Endometrium (tissue), 2 donors: Measurements from ENCODE around the gene SLC18A3.

Source experiments
- FAIRE-seq: peaks from 2 replicates; lab custom pipeline; 2012; peaks lifted over from hg19 to GRCh38; lab: Jason Lieb, UNC
- donor health status: control.
- donor health status: control.

The SLC18A3 gene

DNA sequence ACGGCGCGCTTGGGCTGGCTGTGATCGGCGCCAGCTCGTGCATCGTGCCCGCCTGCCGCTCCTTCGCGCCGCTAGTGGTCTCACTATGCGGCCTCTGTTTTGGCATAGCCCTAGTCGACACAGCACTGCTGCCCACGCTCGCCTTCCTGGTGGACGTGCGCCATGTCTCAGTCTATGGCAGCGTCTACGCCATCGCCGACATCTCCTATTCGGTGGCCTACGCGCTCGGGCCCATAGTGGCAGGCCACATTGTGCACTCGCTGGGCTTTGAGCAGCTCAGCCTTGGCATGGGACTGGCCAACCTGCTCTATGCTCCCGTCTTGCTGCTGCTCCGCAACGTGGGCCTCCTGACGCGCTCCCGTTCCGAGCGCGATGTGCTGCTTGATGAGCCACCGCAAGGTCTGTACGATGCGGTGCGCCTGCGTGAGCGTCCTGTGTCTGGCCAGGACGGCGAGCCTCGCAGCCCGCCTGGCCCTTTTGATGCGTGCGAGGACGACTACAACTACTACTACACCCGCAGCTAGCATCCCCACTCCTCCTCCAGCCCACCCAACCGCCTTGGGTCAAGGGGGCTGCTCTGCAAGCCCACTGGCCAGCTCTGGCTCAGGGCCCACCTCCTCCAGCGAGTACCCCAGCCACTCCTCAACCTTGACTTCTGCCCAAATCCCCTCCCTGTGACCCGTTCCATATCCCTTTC is 1.9 kb downstream of the SLC18A3 start:
- FAIRE-seq = no peak

DNA sequence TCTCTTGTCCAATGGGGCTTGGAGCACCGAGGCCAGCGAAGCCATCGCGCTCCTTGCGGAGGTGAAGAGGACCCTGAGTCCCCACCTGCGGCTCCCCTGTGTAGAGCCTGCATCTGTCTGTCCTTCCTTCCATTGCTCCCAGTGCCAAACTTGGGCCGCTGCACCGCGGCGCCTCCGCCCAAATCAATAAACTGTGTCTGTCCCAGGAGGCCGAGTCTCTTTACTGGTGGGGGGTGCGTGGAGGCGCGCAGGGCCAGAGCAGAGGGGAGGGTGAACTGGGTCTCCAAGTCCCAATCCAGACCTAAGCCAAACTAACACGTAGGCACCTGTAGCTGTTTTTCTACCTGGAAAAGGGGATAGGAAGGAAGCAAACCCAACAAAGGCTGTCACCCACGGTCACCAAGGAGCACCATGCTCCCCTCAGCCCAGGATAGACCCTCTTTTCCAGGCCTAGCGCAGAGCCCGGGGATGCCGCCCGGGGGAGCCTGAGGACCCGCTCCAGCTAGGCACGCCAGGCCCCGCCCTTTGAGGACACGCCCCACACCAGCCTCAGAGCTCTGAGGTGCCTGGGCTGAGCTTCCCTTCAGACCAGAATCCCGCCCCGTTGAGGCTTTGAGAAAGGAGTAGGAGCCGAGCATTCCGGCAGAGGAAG is 2.5 kb downstream of the SLC18A3 start:
- no peak for FAIRE-seq

DNA sequence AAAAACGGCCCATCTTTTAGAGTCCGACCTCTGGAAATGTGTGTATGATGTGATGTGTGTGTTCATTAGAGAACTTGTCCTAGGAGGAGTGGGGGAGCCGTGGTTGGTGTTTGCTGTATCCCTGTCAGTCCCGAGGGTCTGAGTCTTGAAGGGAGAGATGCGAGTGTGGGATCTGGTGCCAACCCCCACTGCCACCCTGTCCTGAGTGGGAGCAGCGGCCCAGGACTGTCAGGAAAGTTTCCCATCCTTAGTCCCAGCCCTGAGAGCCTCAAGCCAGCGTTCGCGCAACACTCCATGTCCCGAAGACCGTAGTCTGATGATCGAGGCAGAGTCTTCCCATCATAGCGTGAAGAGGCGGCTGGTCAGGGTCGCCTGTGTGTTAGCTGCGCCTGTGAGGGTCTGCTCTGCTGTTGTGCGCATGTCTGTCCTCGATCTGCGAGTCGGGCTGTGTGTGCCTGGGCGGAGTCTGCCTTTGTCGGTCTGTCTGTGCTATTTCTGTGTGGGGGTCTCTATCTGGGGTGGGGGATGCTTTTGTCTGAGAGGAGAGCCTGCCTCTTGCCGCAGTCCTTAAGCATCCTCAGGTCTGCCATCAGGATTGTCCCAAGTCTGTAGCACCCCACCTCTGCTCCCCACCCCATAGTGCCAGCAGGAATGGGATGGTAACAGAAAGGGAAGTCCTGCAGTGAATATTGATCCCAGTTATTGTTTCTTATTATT is 3.2 kb downstream of the SLC18A3 start:
- FAIRE-seq = no peak

DNA sequence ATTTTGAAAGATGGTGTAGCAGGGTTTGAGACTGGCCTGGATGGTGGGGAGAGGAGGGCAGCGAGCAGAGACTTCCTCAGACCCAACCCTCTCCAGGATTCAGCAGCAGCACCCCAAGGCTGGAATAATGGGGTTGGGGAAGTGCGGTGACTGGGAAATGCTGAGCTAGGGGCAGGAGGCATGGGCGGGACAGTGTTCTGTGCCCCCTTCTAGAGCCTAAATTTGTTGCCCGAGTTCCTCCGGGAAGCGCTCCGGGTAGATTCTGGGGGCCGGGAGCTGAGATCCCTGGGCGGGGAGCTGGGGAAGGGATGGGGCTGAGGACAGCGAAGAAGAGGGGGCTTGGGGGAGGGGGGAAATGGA is 3.8 kb downstream of the SLC18A3 start, which contains the start of gene CHAT:
Gene CHAT, plus strand, starts transcription at position 156 of the 360 bp plus-strand sequence. Its CDS starts 153 bp downstream, at position 309.
- FAIRE-seq = no peak

DNA sequence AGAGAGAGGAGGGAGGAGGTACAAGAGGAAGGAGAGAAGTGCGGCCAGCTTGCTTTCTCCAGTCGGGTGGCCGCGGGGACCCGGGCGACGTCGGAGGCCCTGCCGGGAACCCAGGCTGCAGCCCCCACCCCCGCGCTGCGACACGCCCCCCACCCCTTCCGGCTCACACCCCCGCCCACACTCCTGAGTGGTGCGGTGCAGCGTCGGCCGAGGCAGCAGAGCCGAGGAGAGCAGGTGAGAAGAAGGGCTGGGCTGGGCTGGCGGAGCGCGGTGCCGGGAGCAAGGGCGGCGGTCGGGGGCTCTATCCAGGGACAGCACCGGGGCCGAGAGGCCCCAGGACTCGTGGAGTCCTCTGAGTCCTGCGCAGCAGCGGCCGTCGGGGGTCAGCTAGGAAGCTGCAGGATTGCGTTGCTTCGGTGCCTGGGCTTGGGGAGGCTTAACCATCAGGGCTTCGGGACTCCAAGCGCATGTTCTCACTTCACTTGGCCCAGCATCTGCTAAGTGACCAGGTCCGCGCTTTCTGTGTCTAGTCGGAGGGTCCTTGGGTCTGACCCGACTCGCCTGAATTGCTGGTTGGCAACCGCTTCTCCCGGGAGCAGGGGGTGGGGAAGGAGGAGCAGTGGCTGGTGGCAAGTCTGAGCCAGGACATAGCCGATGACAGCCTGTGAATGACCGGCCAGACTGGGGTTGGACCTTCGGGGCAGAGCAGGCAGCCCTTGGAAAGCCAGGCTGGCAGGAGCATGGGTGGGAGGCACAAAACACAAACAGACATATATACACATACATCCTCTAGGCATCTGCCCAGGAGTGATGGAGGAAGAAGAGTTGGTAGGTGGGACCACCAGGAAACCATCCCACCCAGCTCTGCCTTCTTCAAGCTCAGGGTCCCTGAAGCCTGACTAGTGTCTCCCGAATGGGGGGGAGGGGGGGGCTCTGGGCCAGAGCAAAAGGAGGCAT is 4.4 kb downstream of the SLC18A3 start:
- FAIRE-seq = no peak

DNA sequence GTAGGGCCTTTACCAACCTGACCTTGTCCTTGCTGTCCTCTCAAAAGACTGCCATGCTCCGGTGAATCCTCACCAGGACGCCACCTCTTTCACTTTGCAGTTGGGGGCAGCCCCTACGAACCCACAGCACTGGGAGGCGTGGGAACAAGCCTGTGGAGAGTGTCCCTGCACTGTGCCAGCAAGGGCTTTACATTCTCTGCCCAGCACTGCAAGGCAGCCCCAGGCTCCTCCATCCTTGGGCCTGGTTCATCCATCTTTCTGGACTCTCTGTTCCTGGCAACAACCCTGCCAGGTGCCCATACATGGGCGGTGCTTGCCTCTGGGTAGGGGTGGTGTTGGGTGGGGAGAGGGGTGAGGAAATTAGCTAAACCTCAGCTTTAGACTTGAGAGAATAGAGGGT is 5.1 kb downstream of the SLC18A3 start:
- FAIRE-seq = no peak

DNA sequence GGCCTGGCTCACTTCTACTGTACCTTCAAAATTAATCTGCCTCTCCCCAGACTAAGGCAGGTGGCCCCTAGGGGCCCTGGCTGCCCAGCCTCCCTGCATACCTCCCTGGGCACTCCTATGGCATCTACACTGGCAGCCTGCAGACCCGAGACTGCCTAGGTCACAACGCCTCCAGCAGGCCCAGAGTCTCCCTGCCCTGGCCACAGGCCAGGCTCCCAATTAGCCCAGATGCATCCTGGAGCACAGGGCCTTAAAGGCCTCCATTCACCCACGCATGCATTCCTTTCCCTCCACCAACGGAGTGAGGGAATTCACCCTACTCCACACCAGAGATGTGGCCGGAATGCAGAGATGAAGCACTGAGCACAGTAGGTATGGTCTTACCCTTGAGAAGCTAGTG is 5.6 kb downstream of the SLC18A3 start:
- FAIRE-seq = no peak

DNA sequence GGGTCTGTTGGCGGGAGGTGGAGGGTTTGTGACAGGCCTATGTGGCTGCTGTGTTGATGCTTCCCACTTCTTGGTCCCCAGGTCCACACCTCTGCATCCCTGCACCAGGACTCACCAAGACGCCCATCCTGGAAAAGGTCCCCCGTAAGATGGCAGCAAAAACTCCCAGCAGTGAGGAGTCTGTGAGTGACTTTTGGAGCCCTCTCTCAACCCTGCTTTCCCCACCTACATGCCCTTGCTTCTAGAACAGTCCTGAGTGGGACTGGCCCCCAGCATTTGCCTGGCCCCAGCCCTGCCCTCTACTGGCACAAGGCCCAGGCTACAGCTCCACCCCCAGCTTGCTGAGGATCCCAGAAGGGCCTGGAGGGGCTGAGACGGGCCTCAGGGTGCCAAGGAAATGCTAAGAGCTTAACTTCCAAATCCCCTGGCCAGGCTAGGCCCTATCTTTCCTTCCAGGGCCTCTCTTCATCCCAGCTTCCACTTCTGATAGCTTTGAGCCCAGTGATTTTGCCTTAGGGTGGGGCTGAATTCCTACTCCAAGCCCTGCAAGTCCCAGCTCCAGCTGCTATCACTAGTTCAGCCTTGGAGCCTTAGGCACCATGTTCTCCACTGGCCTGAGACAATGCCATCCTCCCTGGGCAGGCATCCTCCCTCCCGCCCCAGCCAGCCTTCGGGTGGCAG is 6.5 kb downstream of the SLC18A3 start:
- no peak for FAIRE-seq

DNA sequence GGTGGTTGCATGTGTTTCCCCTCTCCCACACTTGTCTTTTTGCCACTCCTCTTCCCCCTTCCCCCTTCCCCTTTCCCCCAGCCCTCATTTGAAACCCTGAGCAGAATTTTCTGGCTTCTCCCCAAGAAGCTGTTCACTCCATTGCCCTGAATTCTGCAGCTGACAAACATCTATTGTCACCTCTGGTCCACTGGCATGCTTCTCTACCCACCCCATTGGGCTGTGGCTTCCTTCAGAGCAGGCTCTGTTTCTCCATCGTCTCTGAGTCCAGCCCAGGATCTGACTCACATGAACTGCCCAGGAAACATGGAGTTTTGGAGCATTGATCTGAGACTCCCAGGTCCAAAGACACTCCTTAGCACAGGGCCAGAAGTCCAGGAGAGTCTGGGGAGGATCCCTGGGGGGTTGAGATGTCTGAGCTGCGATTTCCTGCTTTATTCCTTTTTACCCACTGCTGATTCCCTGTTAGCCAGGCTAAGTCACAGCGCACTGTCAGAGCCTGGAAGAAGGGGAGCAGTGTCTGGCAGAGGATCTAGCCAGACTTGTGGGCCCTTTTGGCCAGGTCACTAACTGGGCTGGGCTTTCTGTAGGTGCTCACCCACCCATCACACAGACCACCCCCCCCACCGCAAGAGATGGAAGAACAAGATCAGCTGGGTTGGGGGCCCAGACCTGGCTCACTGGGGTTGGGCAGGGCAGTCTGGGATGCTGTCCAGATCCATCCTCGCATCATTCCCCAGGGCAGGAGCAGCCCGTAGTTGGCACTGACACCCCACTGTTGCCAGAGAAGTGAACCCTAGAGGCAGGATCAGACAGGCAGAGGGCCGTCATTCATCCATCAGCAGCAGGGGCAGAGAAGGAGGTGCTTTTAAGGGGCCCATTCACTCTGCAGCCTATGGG is 7.3 kb downstream of the SLC18A3 start:
- FAIRE-seq = no peak

DNA sequence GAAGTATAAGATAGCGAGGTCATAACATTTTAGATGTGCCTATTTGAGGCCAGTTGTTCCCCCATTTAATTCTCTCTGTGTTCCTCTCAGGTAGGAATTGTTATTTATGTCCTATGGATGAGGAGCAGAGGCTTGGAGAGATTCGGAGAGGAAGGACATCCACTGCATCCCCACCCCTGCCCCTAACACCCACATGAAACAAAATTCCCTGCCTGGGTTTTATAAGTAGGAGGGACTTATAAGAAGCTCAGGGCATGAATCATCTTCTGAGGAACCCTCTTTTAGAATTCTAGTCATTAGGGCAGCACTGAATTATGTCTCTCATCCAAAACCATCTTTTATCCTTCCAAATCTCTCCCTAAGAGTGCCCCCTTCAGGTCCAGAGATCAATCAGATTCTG is 8.7 kb downstream of the SLC18A3 start:
- FAIRE-seq = no peak

DNA sequence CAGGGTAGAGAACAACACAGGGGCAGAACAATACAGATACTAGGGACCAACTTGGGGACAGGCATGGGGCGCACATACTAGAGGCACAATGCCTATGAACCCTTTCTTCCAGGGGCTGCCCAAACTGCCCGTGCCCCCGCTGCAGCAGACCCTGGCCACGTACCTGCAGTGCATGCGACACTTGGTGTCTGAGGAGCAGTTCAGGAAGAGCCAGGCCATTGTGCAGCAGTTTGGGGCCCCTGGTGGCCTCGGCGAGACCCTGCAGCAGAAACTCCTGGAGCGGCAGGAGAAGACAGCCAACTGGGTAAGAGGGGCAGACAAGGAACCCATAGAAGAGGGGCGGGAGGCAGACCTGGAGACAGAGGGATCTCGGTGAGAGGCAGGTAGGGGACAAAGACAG is 9.5 kb downstream of the SLC18A3 start:
- no peak for FAIRE-seq

DNA sequence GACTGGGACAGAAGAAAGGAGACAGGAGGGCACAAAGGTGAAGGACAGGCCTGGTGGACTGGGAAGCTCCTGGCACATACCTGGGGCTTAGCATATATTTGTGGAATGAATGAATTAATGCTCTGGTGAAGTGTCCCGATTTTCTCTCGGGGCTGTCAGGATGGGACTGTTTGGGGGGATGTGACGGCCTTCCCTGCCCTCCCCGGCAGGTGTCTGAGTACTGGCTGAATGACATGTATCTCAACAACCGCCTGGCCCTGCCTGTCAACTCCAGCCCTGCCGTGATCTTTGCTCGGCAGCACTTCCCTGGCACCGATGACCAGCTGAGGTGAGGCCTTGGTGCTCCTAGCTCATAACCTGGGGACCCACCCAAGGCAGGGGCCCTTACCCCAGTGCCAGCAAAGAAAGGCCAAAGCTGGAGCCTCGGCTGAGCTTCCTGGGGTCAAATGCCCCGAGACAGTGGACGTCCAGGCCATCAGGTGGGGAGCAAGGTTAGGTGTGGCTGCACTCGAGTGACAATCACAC is 10.2 kb downstream of the SLC18A3 start:
- no peak for FAIRE-seq

DNA sequence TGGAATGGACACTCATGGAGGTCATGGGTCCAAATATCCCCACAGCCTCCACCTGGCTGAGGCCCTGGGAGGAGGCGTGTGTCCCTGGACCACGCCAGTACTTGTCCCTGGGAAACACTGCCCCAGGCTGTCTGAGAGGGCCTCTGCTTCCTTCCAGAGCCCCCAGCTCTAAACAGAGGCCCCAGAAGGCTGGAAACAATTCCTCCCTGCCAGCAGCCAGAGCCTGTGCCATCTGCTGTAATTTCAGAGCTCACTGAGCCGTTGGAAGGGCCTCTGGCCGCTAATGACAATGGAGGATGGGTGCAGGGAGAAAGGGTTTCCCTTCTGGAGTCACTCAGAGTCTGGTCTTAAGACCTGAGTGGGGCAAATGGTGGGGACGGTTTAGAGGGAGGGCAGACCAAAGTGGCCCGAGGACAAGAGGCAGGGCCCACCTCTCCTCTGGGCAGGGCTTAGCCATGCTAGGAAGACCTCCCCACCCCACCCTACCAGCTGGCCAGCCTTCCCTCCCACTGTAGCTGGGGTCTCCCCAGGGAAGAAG is 10.8 kb downstream of the SLC18A3 start:
- FAIRE-seq = no peak

DNA sequence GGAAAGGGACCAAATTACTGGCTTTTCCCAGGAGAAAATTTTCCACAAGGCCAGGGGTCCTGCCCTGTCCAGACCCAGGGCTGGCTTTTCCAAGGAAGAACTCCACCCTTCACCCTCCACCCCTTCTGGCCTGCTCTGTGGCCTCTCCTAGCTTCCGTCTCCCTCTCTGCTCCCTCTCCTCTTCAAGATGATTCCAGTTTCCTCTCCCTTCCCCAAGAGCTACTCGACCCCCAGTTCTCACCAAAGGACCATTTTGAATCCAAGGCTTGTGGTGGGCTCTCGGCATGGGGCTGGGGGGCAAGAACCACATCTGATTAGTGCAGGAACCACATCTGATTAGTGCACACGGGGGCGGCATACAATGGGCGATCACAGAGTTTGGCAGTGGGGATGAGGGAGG is 11.5 kb downstream of the SLC18A3 start:
- FAIRE-seq = no peak

DNA sequence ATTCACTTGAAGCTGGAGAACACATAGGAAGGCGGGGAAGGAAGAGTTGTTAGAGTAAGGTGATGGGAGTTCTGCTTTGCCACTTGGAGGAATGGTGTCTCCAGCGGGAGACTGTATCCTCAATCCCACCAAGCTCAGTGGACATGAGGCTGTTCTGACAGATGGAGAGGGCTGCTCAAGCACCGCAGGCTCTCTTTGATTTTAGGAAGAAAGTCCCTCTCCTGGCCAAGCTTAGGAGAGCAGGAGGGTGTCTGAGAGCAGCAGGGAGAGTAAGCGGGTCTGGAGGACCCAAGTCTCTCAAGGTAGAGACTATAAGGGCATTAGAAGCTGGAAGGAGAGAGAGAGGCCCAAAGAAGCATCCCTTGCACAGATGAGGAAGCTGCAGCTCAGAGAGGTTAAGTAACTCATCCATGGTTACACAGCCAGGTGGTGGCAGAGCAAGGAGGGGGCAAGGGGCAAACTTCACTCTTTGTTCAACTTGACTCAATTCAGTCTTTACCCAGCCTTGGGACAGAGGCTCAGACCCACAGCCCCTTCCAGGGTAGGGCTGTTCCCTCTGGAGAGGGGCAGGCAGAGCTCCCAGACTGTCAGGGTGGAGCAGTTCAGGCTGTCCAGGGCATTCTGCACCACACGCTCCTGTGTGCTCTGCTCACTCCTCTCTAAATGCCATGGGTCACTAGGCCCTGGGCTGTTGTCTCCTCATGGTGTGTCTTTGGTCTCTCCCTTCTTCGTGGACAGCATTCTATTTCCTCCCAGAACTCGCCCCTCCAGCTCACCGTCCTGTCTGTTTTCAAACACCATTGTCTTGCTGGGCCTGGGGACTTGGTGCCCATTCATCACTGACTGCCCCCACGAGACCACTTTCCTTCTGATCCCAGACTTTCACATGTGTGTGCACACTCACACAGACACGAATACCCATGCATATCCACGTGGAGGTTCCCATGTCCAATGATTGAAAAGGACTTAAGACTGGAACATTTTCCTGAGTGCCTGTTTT is 12.6 kb downstream of the SLC18A3 start:
- FAIRE-seq = no peak

DNA sequence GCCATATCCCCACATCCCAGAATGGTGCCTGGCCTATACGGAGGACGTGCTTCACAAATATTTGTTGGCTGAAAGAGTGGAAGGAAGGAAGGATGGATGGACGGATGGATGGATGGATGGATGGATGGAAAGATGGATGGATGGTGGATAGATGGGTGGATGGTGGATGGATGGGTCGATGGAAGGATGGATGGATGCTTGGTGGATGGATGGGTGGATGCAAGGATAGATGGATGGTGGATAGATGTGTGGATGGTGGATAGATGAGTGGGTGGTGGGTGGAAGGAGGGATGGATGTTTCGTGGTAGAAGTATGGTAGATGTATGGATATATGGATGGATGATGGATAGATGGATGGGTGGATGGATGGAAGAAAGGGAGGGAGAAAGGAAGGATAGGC is 14.5 kb downstream of the SLC18A3 start:
- FAIRE-seq = no peak

DNA sequence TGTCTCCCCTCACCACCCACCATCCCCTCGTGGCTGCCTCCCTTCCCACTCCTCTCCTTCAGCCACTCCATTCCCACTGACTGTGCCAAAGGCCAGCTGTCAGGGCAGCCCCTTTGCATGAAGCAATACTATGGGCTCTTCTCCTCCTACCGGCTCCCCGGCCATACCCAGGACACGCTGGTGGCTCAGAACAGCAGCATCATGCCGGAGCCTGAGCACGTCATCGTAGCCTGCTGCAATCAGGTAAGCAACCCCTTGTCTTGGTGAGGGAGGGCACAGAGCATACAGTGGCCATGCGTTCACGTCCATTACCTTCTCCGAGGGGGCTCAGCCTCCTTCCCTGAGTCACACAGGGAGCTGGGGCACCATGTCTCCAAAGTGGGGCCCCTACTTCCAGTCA is 15.3 kb downstream of the SLC18A3 start:
- FAIRE-seq = no peak

DNA sequence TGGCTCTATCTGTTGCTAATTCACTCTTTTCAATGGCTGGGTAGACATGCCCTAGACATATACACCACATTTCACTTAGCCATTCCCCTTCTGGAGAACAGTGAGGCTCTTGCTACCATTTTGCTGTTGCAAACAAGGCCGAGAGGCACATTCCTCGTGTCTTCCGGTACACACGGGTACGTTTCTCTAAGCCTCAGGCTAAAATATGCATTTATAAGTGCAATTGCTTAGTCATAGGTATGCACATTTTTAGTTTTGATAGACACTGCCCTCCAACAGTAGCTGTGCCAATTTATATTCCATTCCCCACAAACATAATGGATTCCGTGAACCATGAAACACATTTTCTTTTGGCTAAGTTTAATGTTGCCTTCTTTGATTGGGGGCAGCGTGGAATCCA is 16.9 kb downstream of the SLC18A3 start:
- FAIRE-seq = no peak
